Astrocyte of the cerebellum (primary cell): ENCODE data around the gene APP.

Experiments used
- DNase-seq: peaks from one replicate; pipeline ENCODE4 v3.0.0-alpha.2; 2011; ENCODE audit warnings: low read depth
- H3K4me3 ChIP-seq: 2 replicates; pipeline ENCODE4 v1.5.1; 2011; ENCODE audit warnings: mild to moderate bottlenecking, low read depth, low read length, moderate library complexity
- CTCF ChIP-seq: IDR thresholded peaks from 2 replicates; pipeline ENCODE4 v1.5.1; 2012; ENCODE audit warnings: low read length, low read depth, moderate library complexity, mild to moderate bottlenecking; ENCODE audit errors: missing control alignments
- in situ Hi-C: cut with HindIII; loops from 2 replicates; pipeline ENCODE4 v1.10.0; 2017; ENCODE audit warnings: low sequenced_read_pairs

The APP gene

GRCh38 chr21:25964926-25965325 is 205.6 kb downstream of the APP start:
- TF ChIP-seq CTCF: no peak
- no peak overlapping the region for H3K4me3 ChIP-seq
- DNase-seq: no peak
- in situ Hi-C loops: no loop called here

DNA sequence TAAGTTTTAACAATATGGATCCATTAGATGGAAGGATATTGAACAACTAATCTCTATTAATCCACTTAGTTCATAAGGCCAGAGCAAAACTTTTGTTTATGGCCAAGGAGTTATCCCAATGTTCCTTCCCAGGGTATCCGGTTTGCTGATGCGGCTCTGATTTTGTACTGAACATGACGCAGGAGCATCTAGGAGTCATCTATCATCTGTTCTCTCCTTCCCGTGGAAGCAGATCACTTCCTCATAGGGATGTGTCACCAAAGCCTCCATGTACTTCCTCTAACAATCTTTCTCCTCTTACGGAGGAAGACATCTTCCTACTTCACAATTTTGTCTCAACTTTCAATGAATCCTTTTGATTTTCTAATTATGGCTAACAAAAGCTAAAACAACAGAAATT is 206.6 kb downstream of the APP start:
- DNase-seq: no peak
- TF ChIP-seq CTCF: no peak
- H3K4me3 ChIP-seq: no peak overlapping the region
- in situ Hi-C loops: no loop called here

- DNase-seq: peak; percentile 58
- H3K4me3 ChIP-seq: no peak overlapping the region
- TF ChIP-seq CTCF: no peak
- in situ Hi-C loops: no loop called here
These were observed 207.4 kb downstream of the APP start for GRCh38 chr21:25963181-25963580.

- in situ Hi-C loops: no loop called here
- H3K4me3 ChIP-seq: no peak overlapping the region
- TF ChIP-seq CTCF: no peak
- DNase-seq: no peak
These were observed 209.5 kb downstream of the APP start for GRCh38 chr21:25961042-25961441.

- in situ Hi-C loops: no loop called here
- no peak for DNase-seq
- no peak for TF ChIP-seq CTCF
- H3K4me3 ChIP-seq: no peak overlapping the region
These were observed 210.2 kb downstream of the APP start for GRCh38 chr21:25960402-25960801.

DNA sequence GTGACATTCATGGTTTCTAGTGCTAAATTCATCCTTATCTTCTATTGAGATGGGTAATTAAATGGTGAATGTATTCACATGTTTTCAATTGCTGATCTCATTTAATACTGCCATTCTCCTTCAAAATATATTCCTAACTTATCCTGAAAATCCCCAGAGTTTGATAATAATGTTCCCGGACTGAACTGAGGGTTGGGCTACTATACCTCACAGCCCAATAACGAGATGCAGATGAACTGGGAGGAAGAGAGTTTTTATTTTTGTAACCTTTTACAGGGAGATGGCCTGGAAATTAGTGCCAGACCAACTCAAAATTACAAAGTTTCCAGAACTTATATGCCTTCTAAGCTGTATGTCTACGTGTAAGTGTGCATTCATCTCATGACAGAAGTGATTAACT is 210.8 kb downstream of the APP start:
- no peak for DNase-seq
- in situ Hi-C loops: no loop called here
- no peak overlapping the region for H3K4me3 ChIP-seq
- TF ChIP-seq CTCF: no peak

- in situ Hi-C loops: no loop called here
- TF ChIP-seq CTCF: no peak
- no peak overlapping the region for H3K4me3 ChIP-seq
- peak; percentile 66 for DNase-seq
These were observed 213.4 kb downstream of the APP start for GRCh38 chr21:25956993-25957714.
